ENCODE data around the gene SMAD6.

The SMAD6 gene

GRCh38 chr15:66750609-66751008 is 48.6 kb downstream of the SMAD6 start:
- H3K4me1 ChIP-seq (ENCODE audit: low read depth, poor library complexity, severe bottlenecking), result no peaks in the 10 kb centered on the region
- no peak overlapping the region for H2AFZ ChIP-seq (ENCODE audit: low read depth)
- H3K36me3 ChIP-seq (ENCODE audit: insufficient read depth), result no peaks in the 10 kb centered on the region
- no peak overlapping the region for H3K4me2 ChIP-seq
- H3K4me3 ChIP-seq (IDR thresholded peaks at IDR 0.05; ENCODE audit: insufficient read depth, low read depth, low read length), result no peak overlapping the region
- H3K9ac ChIP-seq, result no peak overlapping the region
- no peaks in the 10 kb centered on the region for H3K27me3 ChIP-seq (ENCODE audit: insufficient read depth, low read depth)
- H4K20me1 ChIP-seq (ENCODE audit: insufficient read depth), result no peaks in the 10 kb centered on the region
- no peak for TF ChIP-seq CTCF (conservative IDR thresholded peaks at IDR 0.05; ENCODE audit: low read depth, low read length)
- no peak overlapping the region for H3K27ac ChIP-seq
- no peaks in the 10 kb centered on the region for H3K79me2 ChIP-seq (ENCODE audit: insufficient read depth, low read depth)

- no peak overlapping the region for H3K4me2 ChIP-seq
- H3K4me1 ChIP-seq (ENCODE audit: low read depth, poor library complexity, severe bottlenecking), result no peaks in the 10 kb centered on the region
- no peak overlapping the region for H3K27ac ChIP-seq
- no peaks in the 10 kb centered on the region for H3K79me2 ChIP-seq (ENCODE audit: insufficient read depth, low read depth)
- no peaks in the 10 kb centered on the region for H3K27me3 ChIP-seq (ENCODE audit: insufficient read depth, low read depth)
- no peak overlapping the region for H3K9ac ChIP-seq
- no peaks in the 10 kb centered on the region for H3K36me3 ChIP-seq (ENCODE audit: insufficient read depth)
- H2AFZ ChIP-seq (ENCODE audit: low read depth), result no peak overlapping the region
- H3K4me3 ChIP-seq (IDR thresholded peaks at IDR 0.05; ENCODE audit: insufficient read depth, low read depth, low read length), result no peak overlapping the region
- no peaks in the 10 kb centered on the region for H4K20me1 ChIP-seq (ENCODE audit: insufficient read depth)
- TF ChIP-seq CTCF (conservative IDR thresholded peaks at IDR 0.05; ENCODE audit: low read depth, low read length), result no peak
Measured at GRCh38 chr15:66751579-66751978, 49.5 kb downstream of the SMAD6 start.

- Histone ChIP-seq H3K4me3 (IDR thresholded peaks at IDR 0.05; ENCODE audit: insufficient read depth, low read depth, low read length) (no peak overlapping the region), H3K27me3 (ENCODE audit: insufficient read depth, low read depth) (no peaks in the 10 kb centered on the region), H3K9ac (no peak overlapping the region), H3K4me1 (ENCODE audit: low read depth, poor library complexity, severe bottlenecking) (no peaks in the 10 kb centered on the region), H3K27ac (no peak overlapping the region), H2AFZ (ENCODE audit: low read depth) (no peak overlapping the region), H3K4me2 (no peak overlapping the region), H4K20me1 (ENCODE audit: insufficient read depth) (no peaks in the 10 kb centered on the region), H3K36me3 (ENCODE audit: insufficient read depth) (no peaks in the 10 kb centered on the region), H3K79me2 (ENCODE audit: insufficient read depth, low read depth) (no peaks in the 10 kb centered on the region)
- no peak for TF ChIP-seq CTCF (conservative IDR thresholded peaks at IDR 0.05; ENCODE audit: low read depth, low read length)
Measured at GRCh38 chr15:66752078-66752477, 50.0 kb downstream of the SMAD6 start.

- no peak overlapping the region for H3K9ac ChIP-seq
- no peak for TF ChIP-seq CTCF (conservative IDR thresholded peaks at IDR 0.05; ENCODE audit: low read depth, low read length)
- H3K36me3 ChIP-seq (ENCODE audit: insufficient read depth), result no peaks in the 10 kb centered on the region
- no peaks in the 10 kb centered on the region for H4K20me1 ChIP-seq (ENCODE audit: insufficient read depth)
- no peaks in the 10 kb centered on the region for H3K27me3 ChIP-seq (ENCODE audit: insufficient read depth, low read depth)
- H3K4me2 ChIP-seq, result no peak overlapping the region
- H2AFZ ChIP-seq (ENCODE audit: low read depth), result no peak overlapping the region
- no peaks in the 10 kb centered on the region for H3K4me1 ChIP-seq (ENCODE audit: low read depth, poor library complexity, severe bottlenecking)
- no peak overlapping the region for H3K4me3 ChIP-seq (IDR thresholded peaks at IDR 0.05; ENCODE audit: insufficient read depth, low read depth, low read length)
- no peak overlapping the region for H3K27ac ChIP-seq
- H3K79me2 ChIP-seq (ENCODE audit: insufficient read depth, low read depth), result no peaks in the 10 kb centered on the region
Measured at GRCh38 chr15:66753687-66754377, 51.8 kb downstream of the SMAD6 start.

All from KMS-11 (cell line).